Measurements from ENCODE around the gene PLIN1.

- TF ChIP-seq CTCF (conservative IDR thresholded peaks at IDR 0.05; ENCODE audit: low read depth, low read length) (no peak), EZH2 (IDR thresholded peaks at IDR 0.05; ENCODE audit: borderline replicate concordance, low read depth, low read length, poor library complexity, severe bottlenecking) (no peak)
These were observed 16.0 kb upstream of the PLIN1 start for GRCh38 chr15:89695198-89695597.
